Peyer's patch (tissue), 4 donors: Measurements from ENCODE around the gene ASB15. TPM values are rescaled to one million over a fixed set of nuclear protein-coding genes. Genes with fewer than 3 reads are reported as not detected.

Source experiments
- DNase-seq, 3 donors: peaks; one replicate each; pipeline ENCODE4 v3.0.0-alpha.2; 2017 to 2019
- H3K27ac ChIP-seq, 4 donors: fragments of 200-600 bp; sonication (generic); one replicate each; pipeline ENCODE4 v1.5.1; 2016 to 2019
- H3K27me3 ChIP-seq, 2 donors: fragments of 200-600 bp; sonication (generic); one replicate each; pipeline ENCODE4 v1.5.1; 2019
- H3K36me3 ChIP-seq, 3 donors: fragments of 200-600 bp; sonication (generic); one replicate each; pipeline ENCODE4 v1.5.1; 2016 to 2019
- H3K4me1 ChIP-seq, 4 donors: fragments of 200-600 bp; sonication (generic); one replicate each; pipeline ENCODE4 v1.5.1; 2016 to 2019
- H3K4me3 ChIP-seq, 4 donors: fragments of 200-600 bp; sonication (generic); 1 replicate in 3 of 4; 2 replicates in 1 of 4; pipeline ENCODE4 v1.5.1; 2016 to 2019; ENCODE audit warnings: mild to moderate bottlenecking in 1 of 4
- H3K9me3 ChIP-seq, 4 donors: fragments of 200-600 bp; sonication (generic); one replicate each; pipeline ENCODE4 v1.5.1; 2016 to 2019; ENCODE audit warnings: mild to moderate bottlenecking in 1 of 4
- POLR2A ChIP-seq, 2 donors: fragments of 450-650 bp; IDR thresholded peaks; one replicate each; pipeline ENCODE4 v1.5.1; 2017; ENCODE audit warnings: antibody characterized with exemption in 2 of 2, mild to moderate bottlenecking in 2 of 2, moderate library complexity in 2 of 2
- total RNA-seq, 4 donors: library from RNA; depleted of rRNA; stranded (reverse); fragments of >200 nt; gene quantifications; one replicate each; pipeline ENCODE4 v1.1.0, GENCODE V29; 2016
- TF ChIP-seq, protein P1 (sequence below), 6 experiments: fragments of 450-650 bp in 4 of 6; fragments of 200-600 bp in 2 of 6; sonication (generic) in 1 of 6; IDR thresholded peaks; one replicate each; pipeline ENCODE4 v1.5.1; 2017 to 2019; ENCODE audit warnings: antibody characterized with exemption in 6 of 6, mild to moderate bottlenecking in 3 of 6, moderate library complexity in 1 of 6

ASB15 gene
- total RNA-seq, 4 donors from 2014 or later, result not detected

DNA sequence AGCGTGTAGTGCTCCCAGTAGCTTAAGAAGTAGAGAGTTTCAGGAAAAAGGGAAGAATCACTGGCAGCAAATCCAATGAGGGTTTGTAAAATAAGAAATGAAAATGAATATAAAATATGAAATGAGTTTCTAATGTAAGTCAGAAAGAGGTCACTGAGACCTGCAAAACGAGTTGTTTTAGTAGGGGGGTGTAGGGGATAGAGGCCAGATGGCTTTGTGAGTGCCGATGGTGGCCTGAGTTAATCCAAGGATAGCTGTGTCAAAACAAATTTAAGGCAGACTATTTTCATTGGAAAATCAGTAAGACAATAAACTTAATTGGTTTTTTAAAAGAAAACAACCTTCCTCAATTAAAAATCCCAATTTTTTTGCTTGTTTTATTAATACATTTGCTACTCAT, 745 bp upstream of the ASB15 start:
- H3K27ac ChIP-seq, result no peak overlapping the region
- no peak for TF ChIP-seq POLR2A (IDR thresholded peaks at IDR 0.05)
- TF ChIP-seq, protein P1, sequence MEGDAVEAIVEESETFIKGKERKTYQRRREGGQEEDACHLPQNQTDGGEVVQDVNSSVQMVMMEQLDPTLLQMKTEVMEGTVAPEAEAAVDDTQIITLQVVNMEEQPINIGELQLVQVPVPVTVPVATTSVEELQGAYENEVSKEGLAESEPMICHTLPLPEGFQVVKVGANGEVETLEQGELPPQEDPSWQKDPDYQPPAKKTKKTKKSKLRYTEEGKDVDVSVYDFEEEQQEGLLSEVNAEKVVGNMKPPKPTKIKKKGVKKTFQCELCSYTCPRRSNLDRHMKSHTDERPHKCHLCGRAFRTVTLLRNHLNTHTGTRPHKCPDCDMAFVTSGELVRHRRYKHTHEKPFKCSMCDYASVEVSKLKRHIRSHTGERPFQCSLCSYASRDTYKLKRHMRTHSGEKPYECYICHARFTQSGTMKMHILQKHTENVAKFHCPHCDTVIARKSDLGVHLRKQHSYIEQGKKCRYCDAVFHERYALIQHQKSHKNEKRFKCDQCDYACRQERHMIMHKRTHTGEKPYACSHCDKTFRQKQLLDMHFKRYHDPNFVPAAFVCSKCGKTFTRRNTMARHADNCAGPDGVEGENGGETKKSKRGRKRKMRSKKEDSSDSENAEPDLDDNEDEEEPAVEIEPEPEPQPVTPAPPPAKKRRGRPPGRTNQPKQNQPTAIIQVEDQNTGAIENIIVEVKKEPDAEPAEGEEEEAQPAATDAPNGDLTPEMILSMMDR (IDR thresholded peaks at IDR 0.05), result no peak
- DNase-seq, result no peak
- H3K36me3 ChIP-seq, result no peaks in the 10 kb centered on the region
- no peak overlapping the region for H3K4me3 ChIP-seq
- no peaks in the 10 kb centered on the region for H3K27me3 ChIP-seq
- H3K9me3 ChIP-seq, result no peaks in the 10 kb centered on the region
- no peaks in the 10 kb centered on the region for H3K4me1 ChIP-seq

GRCh38 chr7:123602648-123603047, 1.0 kb downstream of the ASB15 start:
- H3K27ac ChIP-seq, result no peak overlapping the region
- H3K4me1 ChIP-seq, result no peaks in the 10 kb centered on the region
- no peak for DNase-seq
- TF ChIP-seq, protein P1 (IDR thresholded peaks at IDR 0.05), result no peak
- no peak for TF ChIP-seq POLR2A (IDR thresholded peaks at IDR 0.05)
- H3K27me3 ChIP-seq, result no peaks in the 10 kb centered on the region
- H3K9me3 ChIP-seq, result no peaks in the 10 kb centered on the region
- no peak overlapping the region for H3K4me3 ChIP-seq
- no peaks in the 10 kb centered on the region for H3K36me3 ChIP-seq

DNA sequence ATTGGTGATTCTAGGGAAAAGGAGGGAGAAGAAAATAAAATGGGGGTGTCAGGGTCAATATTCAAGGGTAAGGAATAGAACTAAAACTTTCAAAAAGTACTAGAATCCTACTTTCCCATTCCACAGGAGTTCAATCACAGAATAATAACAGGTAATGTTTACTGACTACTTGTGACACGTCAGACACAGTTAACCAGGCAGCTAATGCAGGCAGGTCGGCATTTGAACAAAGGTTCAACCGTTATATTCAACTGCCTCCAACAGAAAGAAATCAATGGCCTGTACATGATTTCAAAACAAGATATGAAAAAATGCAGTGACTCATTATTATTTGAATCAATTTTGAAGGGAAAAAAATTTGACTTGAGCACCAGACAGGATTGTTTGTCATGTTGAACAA, 3.1 kb downstream of the ASB15 start:
- Histone ChIP-seq H3K27ac (no peak overlapping the region), H3K36me3 (no peaks in the 10 kb centered on the region), H3K4me1 (no peaks in the 10 kb centered on the region), H3K27me3 (no peaks in the 10 kb centered on the region), H3K9me3 (no peaks in the 10 kb centered on the region), H3K4me3 (no peak overlapping the region)
- TF ChIP-seq POLR2A (IDR thresholded peaks at IDR 0.05), result no peak
- TF ChIP-seq, protein P1 (IDR thresholded peaks at IDR 0.05), result no peak
- no peak for DNase-seq

- TF ChIP-seq, protein P1 (IDR thresholded peaks at IDR 0.05), result no peak
- TF ChIP-seq POLR2A (IDR thresholded peaks at IDR 0.05), result no peak
- Histone ChIP-seq H3K9me3 (no peaks in the 10 kb centered on the region), H3K36me3 (no peaks in the 10 kb centered on the region), H3K27me3 (no peaks in the 10 kb centered on the region), H3K27ac (no peak overlapping the region), H3K4me3 (no peak overlapping the region), H3K4me1 (no peaks in the 10 kb centered on the region)
- no peak for DNase-seq
Observed at GRCh38 chr7:123607423-123607975, 5.9 kb downstream of the ASB15 start.

DNA sequence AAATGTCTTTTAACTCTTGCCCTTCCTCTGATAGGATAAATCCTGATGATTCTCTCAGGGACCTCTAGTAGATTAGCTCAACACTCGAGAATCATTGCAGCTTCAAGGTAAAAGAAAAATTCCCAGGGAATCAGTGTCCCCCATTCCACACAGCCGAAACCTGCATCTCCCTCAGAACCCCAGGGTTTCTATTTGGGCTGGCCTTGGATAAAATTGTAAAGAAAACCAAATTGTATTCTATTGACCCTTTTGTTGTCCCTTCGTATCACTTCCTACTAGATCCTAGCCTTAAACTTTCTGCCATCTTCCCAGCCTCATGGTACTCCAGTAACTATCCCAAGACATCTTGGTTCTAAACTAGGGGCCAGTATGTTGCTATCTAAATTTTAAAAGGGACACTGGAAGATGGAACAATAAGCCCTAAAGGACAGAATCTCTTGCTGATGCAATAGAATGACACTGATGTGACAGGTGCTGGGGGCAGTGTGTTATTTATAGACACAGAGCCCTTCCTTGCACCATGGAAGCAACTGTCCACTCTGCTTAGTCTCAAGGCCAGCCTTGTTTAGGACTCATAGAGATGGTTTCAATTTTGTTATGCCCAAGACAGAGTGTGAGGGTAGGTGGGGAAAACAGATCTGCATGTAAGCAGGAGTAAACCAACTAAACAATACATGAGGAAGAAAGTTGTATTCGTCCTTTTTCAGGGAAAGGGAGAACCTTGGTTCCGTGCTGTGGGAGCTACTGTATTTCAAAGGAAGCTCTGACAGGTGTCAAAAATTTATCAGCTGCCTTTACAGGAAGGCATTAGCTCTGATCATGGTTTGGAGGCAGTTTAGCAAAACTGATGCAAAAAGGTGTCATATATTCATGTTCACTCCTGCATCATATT, 7.6 kb downstream of the ASB15 start:
- TF ChIP-seq POLR2A (IDR thresholded peaks at IDR 0.05), result no peak
- TF ChIP-seq, protein P1 (IDR thresholded peaks at IDR 0.05), result no peak
- Histone ChIP-seq H3K4me1 (no peaks in the 10 kb centered on the region), H3K27me3 (no peaks in the 10 kb centered on the region), H3K27ac (no peak overlapping the region), H3K36me3 (no peaks in the 10 kb centered on the region), H3K4me3 (no peak overlapping the region), H3K9me3 (no peaks in the 10 kb centered on the region)
- DNase-seq, result no peak
